IMR-90 (cell line): Measurements from ENCODE around the gene LY9. TPM values are rescaled to one million over a fixed set of nuclear protein-coding genes. Genes with fewer than 3 reads are reported as not detected.

ENCODE experiments used
- ATAC-seq: fragments of 200-7000 bp; cut with Tn5 transposase; 2 replicates; pipeline ENCODE4 v1.9.1; 2020; ENCODE audit warnings: low read depth, mild to moderate bottlenecking, moderate library complexity
- BruUV-seq: library from RNA; stranded (reverse); fragments of 400-500 nt; replicated peaks from 2 replicates; lab custom pipeline; 2021; lab: Mats Ljungman, UMichigan
- CTCF ChIA-PET: fragments of 300-600 bp; formaldehyde crosslinking; extraction: SDS; loops from one replicate; lab custom pipeline; 2021; ENCODE audit warnings: antibody characterized with exemption; lab: Yijun Ruan, JAX
- POLR2A ChIA-PET: fragments of 300-600 bp; sonication (Branson Sonifier 250); formaldehyde crosslinking; loops from one replicate; lab custom pipeline; 2022; ENCODE audit warnings: antibody characterized with exemption; ENCODE audit not compliant: unreplicated experiment; lab: Charles Lee
- DNase-seq: peaks from one replicate; pipeline ENCODE4 v3.0.0; 2013
- H2AFZ ChIP-seq: replicated peaks from 2 replicates; pipeline ENCODE3; 2013; ENCODE audit warnings: low read length, mild to moderate bottlenecking; ENCODE audit not compliant: poor library complexity
- H2AK5ac ChIP-seq: 2 replicates; pipeline ENCODE4 v1.6.1; 2013; ENCODE audit warnings: low read depth, low read length, inconsistent platforms
- H2AK9ac ChIP-seq: replicated peaks from 2 replicates; pipeline ENCODE3; 2013; ENCODE audit warnings: mild to moderate bottlenecking, low read depth, low read length, moderate library complexity; ENCODE audit not compliant: poor library complexity
- H2BK120ac ChIP-seq: 2 replicates; pipeline ENCODE4 v1.6.1; 2013; ENCODE audit warnings: low read depth, low read length, inconsistent platforms
- H2BK15ac ChIP-seq: 3 replicates; pipeline ENCODE4 v1.6.1; 2013; ENCODE audit warnings: low read depth, low read length, inconsistent platforms
- H2BK20ac ChIP-seq: 2 replicates; pipeline ENCODE4 v1.6.1; 2013; ENCODE audit warnings: low read depth, mild to moderate bottlenecking, inconsistent platforms, low read length, moderate library complexity
- H2BK5ac ChIP-seq: 2 replicates; pipeline ENCODE4 v1.6.1; 2013; ENCODE audit warnings: mild to moderate bottlenecking, low read depth, low read length, inconsistent platforms; ENCODE audit not compliant: poor library complexity, severe bottlenecking
- H3K14ac ChIP-seq: replicated peaks from 2 replicates; pipeline ENCODE4 v1.6.1; 2013; ENCODE audit warnings: low read depth, low read length, inconsistent platforms
- H3K18ac ChIP-seq: 2 replicates; pipeline ENCODE4 v1.6.1; 2013; ENCODE audit warnings: low read depth, low read length, control low read depth
- H3K23ac ChIP-seq: 2 replicates; pipeline ENCODE4 v1.6.1; 2013; ENCODE audit warnings: low read depth, low read length, inconsistent platforms
- H3K27ac ChIP-seq: 2 replicates; pipeline ENCODE4 v1.5.1; 2013; ENCODE audit warnings: mild to moderate bottlenecking, control low read depth, low read length; ENCODE audit not compliant: insufficient read depth
- H3K27me3 ChIP-seq: 2 replicates; pipeline ENCODE4 v1.6.1; 2013; ENCODE audit warnings: low read length; ENCODE audit not compliant: control insufficient read depth, insufficient read depth
- H3K36me3 ChIP-seq: 2 replicates; pipeline ENCODE4 v1.6.1; 2013; ENCODE audit warnings: low read length, mixed read lengths; ENCODE audit not compliant: control insufficient read depth, insufficient read depth
- H3K4ac ChIP-seq: 2 replicates; pipeline ENCODE4 v1.6.1; 2013; ENCODE audit warnings: low read depth, low read length, inconsistent platforms
- H3K4me1 ChIP-seq: 2 replicates; pipeline ENCODE4 v1.6.1; 2013; ENCODE audit warnings: low read length, mixed read lengths; ENCODE audit not compliant: control insufficient read depth, insufficient read depth
- H3K4me2 ChIP-seq: 2 replicates; pipeline ENCODE4 v1.6.1; 2013; ENCODE audit warnings: low read depth, mild to moderate bottlenecking, control low read depth, low read length, moderate library complexity
- H3K4me3 ChIP-seq: 2 replicates; pipeline ENCODE4 v1.5.1; 2013; ENCODE audit warnings: low read depth, mild to moderate bottlenecking, control low read depth, low read length, moderate library complexity; ENCODE audit not compliant: insufficient read depth
- H3K56ac ChIP-seq: 2 replicates; pipeline ENCODE4 v1.6.1; 2013; ENCODE audit warnings: low read length, inconsistent platforms; ENCODE audit not compliant: insufficient read depth; ENCODE audit errors: extremely low read depth
- H3K79me1 ChIP-seq, 2 experiments: 2 replicates each; pipeline ENCODE4 v1.6.1; 2013; ENCODE audit warnings: low read length in 2 of 2, inconsistent platforms in 1 of 2, low read depth in 1 of 2
- H3K9ac ChIP-seq: 2 replicates; pipeline ENCODE4 v1.6.1; 2013; ENCODE audit warnings: low read depth, low read length, control low read depth
- H3K9me1 ChIP-seq: 2 replicates; pipeline ENCODE4 v1.6.1; 2013; ENCODE audit warnings: low read length, inconsistent platforms; ENCODE audit not compliant: insufficient read depth
- H3K9me3 ChIP-seq: 2 replicates; pipeline ENCODE4 v1.6.1; 2013; ENCODE audit warnings: low read length; ENCODE audit not compliant: control insufficient read depth, insufficient read depth
- H4K20me1 ChIP-seq: 2 replicates; pipeline ENCODE4 v1.6.1; 2013; ENCODE audit warnings: low read length, inconsistent platforms; ENCODE audit not compliant: insufficient read depth
- H4K5ac ChIP-seq: 2 replicates; pipeline ENCODE4 v1.6.1; 2013; ENCODE audit warnings: mild to moderate bottlenecking, low read depth, low read length, control low read depth
- H4K8ac ChIP-seq, 2 experiments: 2 replicates each; pipeline ENCODE4 v1.6.1; 2013; ENCODE audit warnings: low read depth in 2 of 2, low read length in 2 of 2, control low read depth in 1 of 2, inconsistent platforms in 1 of 2
- H4K91ac ChIP-seq: 2 replicates; pipeline ENCODE4 v1.6.1; 2013; ENCODE audit warnings: low read depth, low read length, inconsistent platforms; ENCODE audit not compliant: insufficient read depth
- BHLHE40 ChIP-seq: fragments of 150-350 bp; IDR thresholded peaks from 2 replicates; pipeline ENCODE4 v1.6.1; 2016; ENCODE audit warnings: mild to moderate bottlenecking, low read depth, low read length
- CEBPB ChIP-seq: IDR thresholded peaks from 2 replicates; pipeline ENCODE4 v1.6.1; 2012; ENCODE audit warnings: low read depth, low read length, improper control_type of control experiment
- CHD1 ChIP-seq: IDR thresholded peaks from 2 replicates; pipeline ENCODE4 v1.6.1; 2012; ENCODE audit warnings: low read depth, low read length, improper control_type of control experiment
- CTCF ChIP-seq: conservative IDR thresholded peaks from 2 replicates; pipeline ENCODE4 v1.5.1; 2012; ENCODE audit warnings: mild to moderate bottlenecking, low read depth, low read length, improper control_type of control experiment
- ELK1 ChIP-seq: fragments of 150-350 bp; IDR thresholded peaks from 2 replicates; pipeline ENCODE4 v1.6.1; 2016; ENCODE audit warnings: low read depth, mild to moderate bottlenecking, low read length, moderate library complexity, borderline replicate concordance
- FOS ChIP-seq: fragments of 150-350 bp; IDR thresholded peaks from 2 replicates; pipeline ENCODE4 v1.6.1; 2016; ENCODE audit warnings: low read depth, low read length
- MAFK ChIP-seq: IDR thresholded peaks from 2 replicates; pipeline ENCODE4 v1.6.1; 2012; ENCODE audit warnings: low read depth, low read length, improper control_type of control experiment
- MAZ ChIP-seq: IDR thresholded peaks from 2 replicates; pipeline ENCODE4 v1.6.1; 2012; ENCODE audit warnings: low read depth, mild to moderate bottlenecking, low read length, improper control_type of control experiment, moderate library complexity, borderline replicate concordance
- MXI1 ChIP-seq: IDR thresholded peaks from 2 replicates; pipeline ENCODE4 v1.6.1; 2012; ENCODE audit warnings: low read depth, mild to moderate bottlenecking, low read length, moderate library complexity, borderline replicate concordance
- NFE2L2 ChIP-seq: fragments of 150-350 bp; IDR thresholded peaks from 2 replicates; pipeline ENCODE4 v1.6.1; 2016; ENCODE audit warnings: low read depth, mild to moderate bottlenecking, low read length
- POLR2A ChIP-seq: IDR thresholded peaks from 2 replicates; pipeline ENCODE4 v1.6.1; 2012; ENCODE audit warnings: mild to moderate bottlenecking, low read depth, low read length
- RAD21 ChIP-seq: IDR thresholded peaks from 2 replicates; pipeline ENCODE4 v1.6.1; 2012; ENCODE audit warnings: low read length, improper control_type of control experiment
- RCOR1 ChIP-seq: IDR thresholded peaks from 2 replicates; pipeline ENCODE4 v1.6.1; 2012; ENCODE audit warnings: mild to moderate bottlenecking, low read length, improper control_type of control experiment; ENCODE audit not compliant: insufficient replicate concordance
- RFX5 ChIP-seq: IDR thresholded peaks from 2 replicates; pipeline ENCODE4 v1.8.0; 2012; ENCODE audit warnings: low read depth, mild to moderate bottlenecking, low read length, moderate library complexity
- SMC3 ChIP-seq: fragments of 150-350 bp; IDR thresholded peaks from 2 replicates; pipeline ENCODE4 v1.6.1; 2016; ENCODE audit warnings: low read depth, mild to moderate bottlenecking, antibody characterized with exemption, low read length, moderate library complexity
- USF2 ChIP-seq: fragments of 150-350 bp; IDR thresholded peaks from 2 replicates; pipeline ENCODE4 v1.6.1; 2017; ENCODE audit warnings: mild to moderate bottlenecking, antibody characterized with exemption, low read length, low read depth
- WGBS, 2 experiments: methylation state at CpG; one replicate each; pipeline versions ENCODE4 v1.1.5 to v1.1.7; 2013; ENCODE audit warnings: missing lambda C conversion rate in 2 of 2; ENCODE audit not compliant: insufficient read length in 1 of 2; ENCODE audit errors: extremely low coverage in 2 of 2; 5-methylcytosine and 5-hydroxymethylcytosine counted together
- dilution Hi-C: fragments of 300-500 bp; cut with HindIII; formaldehyde crosslinking; loops from one replicate; pipeline ENCODE4 v1.14.3; 2018; ENCODE audit warnings: low sequenced_read_pairs; ENCODE audit not compliant: unreplicated experiment
- in situ Hi-C: fragments of 300-500 bp; cut with MboI; formaldehyde crosslinking; loops from 3 replicates; pipeline ENCODE4 v1.14.3; 2019; ENCODE audit warnings: low sequenced_read_pairs, inconsistent platforms, mixed read lengths
- intact Hi-C: fragments of 100-400 bp; cut with micrococcal nuclease; formaldehyde crosslinking; loops from 2 replicates; pipeline ENCODE4 v1.10.0; 2022
- polyA plus RNA-seq, 3 experiments: library from polyadenylated mRNA; depleted of rRNA; stranded (reverse); fragments of >200 nt; gene quantifications; 2 replicates each; pipeline ENCODE4 v1.2.3, GENCODE V29; 2012; ENCODE audit warnings: low replicate concordance in 1 of 3
- total RNA-seq: library from RNA; depleted of rRNA; stranded (reverse); fragments of >200 nt; gene quantifications from 2 replicates; pipeline ENCODE4 v1.2.3, GENCODE V29; 2012

The LY9 gene
- total and polyA plus RNA-seq, 2 of the 4 experiments (the other 2 are of a cell fraction) = not detected

GRCh38 chr1:160850541-160850940 lies 54.6 kb downstream of the LY9 start:
- ChIA-PET CTCF (interaction anchor here (0.8 kb wide), 1 partner anchor 8 kb away, joined by 3 read pairs; no protein-coding TSS in a partner anchor), POLR2A (no interaction called here)
- dilution Hi-C loops = no loop called here
- Histone ChIP-seq H3K4ac (no peak overlapping the region), H2BK20ac (no peak overlapping the region), H3K23ac (no peak overlapping the region), H3K9me3 (no peaks in the 10 kb centered on the region), H3K4me3 (no peak overlapping the region), H3K27ac (no peak overlapping the region), H3K14ac (no peak overlapping the region), H2BK5ac (no peak overlapping the region), H2AK5ac (no peak overlapping the region), H3K18ac (no peak overlapping the region), H4K5ac (no peak overlapping the region), H2BK120ac (no peak overlapping the region), H3K27me3 (no peaks in the 10 kb centered on the region), H3K79me1 (no peaks in the 10 kb centered on the region), H3K36me3 (no peaks in the 10 kb centered on the region), H2BK15ac (no peak overlapping the region), H2AFZ (no peak overlapping the region), H3K9ac (no peak overlapping the region), H4K91ac (no peak overlapping the region), H3K4me2 (no peak overlapping the region), H3K4me1 (no peaks in the 10 kb centered on the region), H2AK9ac (no peak overlapping the region), H3K9me1 (no peaks in the 10 kb centered on the region), H4K8ac (no peak overlapping the region), H3K56ac (no peak overlapping the region), H4K20me1 (no peaks in the 10 kb centered on the region)
- in situ Hi-C loops = no loop called here
- intact Hi-C loops = no loop called here
- TF ChIP-seq RAD21 = no peak
- TF ChIP-seq RCOR1 = no peak
- no peak for TF ChIP-seq MAZ
- no peak for TF ChIP-seq CTCF
- TF ChIP-seq CHD1 = no peak
- no peak for TF ChIP-seq POLR2A
- TF ChIP-seq SMC3 = no peak
- TF ChIP-seq FOS = no peak
- no peak for TF ChIP-seq MXI1
- no peak for TF ChIP-seq USF2
- TF ChIP-seq RFX5 = no peak
- no peak for TF ChIP-seq ELK1
- TF ChIP-seq CEBPB = no peak
- no peak for TF ChIP-seq MAFK
- TF ChIP-seq NFE2L2 = no peak
- TF ChIP-seq BHLHE40 = no peak
- ATAC-seq (no peak), DNase-seq (no peak)
- no CpG with 5 or more reads among the region's 5 CpGs for WGBS, 2 experiments
- BruUV-seq = no TSS peak
